HUES6 (cell line): ENCODE measurements around the gene CHCHD4.

Experiments
- H3K27ac ChIP-seq: 2 replicates; pipeline ENCODE4 v1.7.0; 2013; ENCODE audit warnings: low read depth, mild to moderate bottlenecking, low read length, inconsistent platforms
- H3K27me3 ChIP-seq: 2 replicates; pipeline ENCODE4 v1.6.1; 2013; ENCODE audit warnings: low read length; ENCODE audit not compliant: control insufficient read depth, insufficient read depth
- H3K36me3 ChIP-seq: 2 replicates; pipeline ENCODE4 v1.6.1; 2013; ENCODE audit warnings: low read length; ENCODE audit not compliant: control insufficient read depth, insufficient read depth
- H3K4me1 ChIP-seq: 2 replicates; pipeline ENCODE4 v1.6.1; 2013; ENCODE audit warnings: low read length; ENCODE audit not compliant: control insufficient read depth, insufficient read depth
- H3K4me3 ChIP-seq: 2 replicates; pipeline ENCODE4 v1.5.1; 2013; ENCODE audit warnings: low read depth, low read length
- H3K9ac ChIP-seq: one replicate; pipeline ENCODE4 v1.6.1; 2013; ENCODE audit warnings: mild to moderate bottlenecking, low read length
- H3K9me3 ChIP-seq: 2 replicates; pipeline ENCODE4 v1.6.1; 2013; ENCODE audit warnings: low read depth, low read length; ENCODE audit not compliant: control insufficient read depth, insufficient read depth

Gene CHCHD4

DNA sequence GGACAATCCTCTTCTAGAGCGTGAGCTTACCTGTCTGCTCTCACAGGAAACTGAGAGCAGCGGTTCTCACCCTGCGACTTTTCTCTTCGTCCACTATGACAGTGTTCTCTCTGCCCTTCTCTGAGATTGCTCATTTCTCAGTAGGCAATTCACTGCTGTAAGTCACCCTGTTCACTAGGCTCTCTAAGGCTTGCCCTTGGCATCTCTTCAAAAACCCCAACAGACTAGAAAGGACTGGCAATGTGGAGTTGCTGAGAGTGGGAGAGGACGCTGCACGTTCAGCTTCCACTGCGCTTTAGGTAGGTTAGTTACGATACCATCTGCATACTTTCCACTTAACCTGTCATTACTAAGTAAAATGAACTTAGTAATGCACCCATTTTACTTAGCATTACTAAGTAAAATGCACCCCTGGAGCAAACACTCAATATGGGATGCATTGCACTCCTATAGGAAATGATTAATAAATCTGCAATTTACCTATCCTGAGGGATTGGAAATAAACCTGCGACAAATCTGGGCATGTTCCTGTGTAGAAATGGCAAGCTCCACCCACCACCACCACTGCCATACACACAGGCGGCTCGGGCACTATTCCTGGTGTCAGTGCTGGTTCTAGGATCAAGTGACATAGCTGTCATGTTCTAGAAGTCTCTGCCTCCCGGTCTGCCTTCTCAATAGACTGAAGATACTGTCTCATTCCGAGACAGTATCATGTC, 32.3 kb upstream of the CHCHD4 start:
- Histone ChIP-seq H3K9me3 (peaks cover 6% of the 10 kb centered on the region; the same call in 1 of the 2 replicates), H3K27ac (no peak overlapping the region), H3K36me3 (peaks cover 93% of the 10 kb centered on the region), H3K4me1 (no peaks in the 10 kb centered on the region; the same call in 1 of the 2 replicates), H3K4me3 (no peak overlapping the region), H3K27me3 (no peaks in the 10 kb centered on the region), H3K9ac (no peak overlapping the region)

DNA sequence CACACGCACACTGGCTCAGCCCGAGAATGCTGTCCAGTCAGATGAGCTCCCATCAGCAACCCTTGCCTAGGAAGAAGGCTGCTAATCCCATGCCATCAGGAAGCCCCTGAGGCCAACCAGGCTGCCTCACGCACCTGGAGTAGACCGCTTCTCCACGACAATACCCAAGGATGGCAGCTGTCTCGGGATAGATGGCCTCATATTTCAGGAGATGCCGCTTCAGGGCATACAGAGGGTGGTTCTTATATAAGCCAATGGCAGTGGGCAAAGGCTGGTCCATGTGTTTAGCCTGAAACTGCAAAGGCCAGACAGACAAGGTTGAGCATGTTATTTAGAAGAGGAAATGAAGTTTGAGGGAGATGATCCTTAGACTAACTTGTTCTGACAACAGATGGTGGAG, 31.5 kb upstream of the CHCHD4 start:
- no peaks in the 10 kb centered on the region for H3K9me3 ChIP-seq
- H3K4me1 ChIP-seq, result no peaks in the 10 kb centered on the region; the same call in 1 of the 2 replicates
- peaks cover 93% of the 10 kb centered on the region for H3K36me3 ChIP-seq
- no peak overlapping the region for H3K4me3 ChIP-seq
- H3K9ac ChIP-seq, result no peak overlapping the region
- H3K27ac ChIP-seq, result no peak overlapping the region
- no peaks in the 10 kb centered on the region for H3K27me3 ChIP-seq

DNA sequence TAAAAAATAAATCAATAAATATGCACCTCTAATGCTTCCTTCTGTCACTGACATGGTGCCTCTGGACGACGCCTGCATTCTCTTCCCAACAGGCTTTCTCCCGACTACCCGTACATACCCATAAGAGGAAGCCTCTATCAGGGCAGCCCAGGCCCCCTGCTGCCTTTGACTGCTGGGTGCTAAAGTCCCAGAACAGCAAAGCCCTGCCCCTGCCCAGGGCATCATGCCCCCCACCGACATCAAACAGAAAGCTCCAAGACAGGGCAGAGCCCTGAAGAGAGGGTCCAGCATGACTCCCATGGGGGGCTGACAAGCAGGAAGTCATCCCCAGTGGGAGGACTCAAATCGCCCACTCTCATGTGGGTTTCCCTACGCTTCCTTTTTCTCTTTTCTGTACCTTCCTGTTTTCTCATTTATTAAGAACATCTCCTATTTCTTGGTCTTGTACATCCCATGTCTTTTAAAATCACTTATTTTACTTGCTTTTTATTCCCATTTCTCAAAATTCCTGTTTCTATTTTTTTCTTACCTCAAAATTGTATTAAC, 30.3 kb upstream of the CHCHD4 start:
- no peak overlapping the region for H3K27ac ChIP-seq
- H3K4me1 ChIP-seq, result no peaks in the 10 kb centered on the region; the same call in 1 of the 2 replicates
- no peaks in the 10 kb centered on the region for H3K9me3 ChIP-seq
- peaks cover 82% of the 10 kb centered on the region for H3K36me3 ChIP-seq
- H3K27me3 ChIP-seq, result no peaks in the 10 kb centered on the region
- H3K4me3 ChIP-seq, result no peak overlapping the region
- H3K9ac ChIP-seq, result no peak overlapping the region

DNA sequence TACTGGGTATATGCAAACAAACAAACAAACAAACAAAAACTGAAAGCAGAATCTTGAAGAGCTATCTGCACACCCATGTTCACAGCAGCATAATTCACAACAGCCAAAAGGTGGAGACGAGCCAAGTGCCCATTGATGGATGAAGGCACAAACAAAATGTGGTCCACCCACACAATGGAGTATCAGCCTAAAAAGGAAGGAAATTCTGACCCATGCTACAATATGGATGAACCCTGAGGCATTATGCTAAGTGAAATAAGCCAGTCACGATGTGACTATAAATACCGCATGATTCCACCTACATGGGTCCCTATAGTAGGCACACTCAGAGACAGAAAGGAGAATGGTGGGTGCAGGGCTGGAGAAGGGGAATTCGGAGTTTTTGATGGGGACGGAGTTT, 29.6 kb upstream of the CHCHD4 start:
- H3K27me3 ChIP-seq, result no peaks in the 10 kb centered on the region
- peaks cover 78% of the 10 kb centered on the region for H3K36me3 ChIP-seq

DNA sequence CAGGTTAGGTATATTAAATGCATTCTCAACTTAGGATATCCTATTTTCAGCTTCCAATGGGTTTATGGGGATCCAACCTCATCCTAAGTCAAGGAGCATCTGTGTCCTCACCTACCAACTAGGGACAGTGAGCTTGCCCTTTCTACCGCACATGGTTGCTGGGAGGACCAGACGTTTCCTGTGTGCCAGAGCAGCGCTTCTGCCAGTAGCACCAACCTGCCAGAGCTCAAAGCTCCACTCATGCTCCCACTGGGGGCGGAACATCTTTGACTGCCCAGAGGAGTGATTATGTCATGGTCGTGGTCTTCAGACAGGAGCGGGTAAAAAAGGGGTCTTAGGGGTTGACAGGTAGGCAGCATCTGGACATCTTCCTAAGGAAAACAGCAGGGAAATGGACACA, 29.0 kb upstream of the CHCHD4 start:
- no peak overlapping the region for H3K9ac ChIP-seq
- peaks cover 2% of the 10 kb centered on the region for H3K4me1 ChIP-seq
- no peaks in the 10 kb centered on the region for H3K9me3 ChIP-seq
- peaks cover 74% of the 10 kb centered on the region for H3K36me3 ChIP-seq
- H3K27ac ChIP-seq, result no peak overlapping the region
- H3K27me3 ChIP-seq, result no peaks in the 10 kb centered on the region
- H3K4me3 ChIP-seq, result no peak overlapping the region

More for the DNA sequence above, 29.6 kb upstream of the CHCHD4 start:
- H3K9ac ChIP-seq, result no peak overlapping the region
- H3K4me1 ChIP-seq, result no peaks in the 10 kb centered on the region; the same call in 1 of the 2 replicates
- no peaks in the 10 kb centered on the region for H3K9me3 ChIP-seq
- H3K4me3 ChIP-seq, result no peak overlapping the region
- H3K27ac ChIP-seq, result no peak overlapping the region

- Histone ChIP-seq H3K36me3 (peaks cover 74% of the 10 kb centered on the region), H3K9me3 (no peaks in the 10 kb centered on the region), H3K9ac (no peak overlapping the region), H3K4me3 (no peak overlapping the region), H3K27me3 (no peaks in the 10 kb centered on the region), H3K4me1 (peaks cover 9% of the 10 kb centered on the region), H3K27ac (no peak overlapping the region)
These were observed 28.3 kb upstream of the CHCHD4 start for GRCh38 chr3:14152963-14153355.

- Histone ChIP-seq H3K9me3 (no peaks in the 10 kb centered on the region), H3K27me3 (no peaks in the 10 kb centered on the region), H3K9ac (no peak overlapping the region), H3K36me3 (peaks cover 74% of the 10 kb centered on the region), H3K27ac (no peak overlapping the region), H3K4me1 (peaks cover 13% of the 10 kb centered on the region), H3K4me3 (no peak overlapping the region)
These were observed 27.7 kb upstream of the CHCHD4 start for GRCh38 chr3:14152233-14152962.

GRCh38 chr3:14151471-14152083, 26.9 kb upstream of the CHCHD4 start:
- Histone ChIP-seq H3K4me3 (no peak overlapping the region), H3K36me3 (peaks cover 74% of the 10 kb centered on the region), H3K27me3 (no peaks in the 10 kb centered on the region), H3K27ac (no peak overlapping the region), H3K9me3 (no peaks in the 10 kb centered on the region), H3K4me1 (peaks cover 13% of the 10 kb centered on the region), H3K9ac (no peak overlapping the region)

DNA sequence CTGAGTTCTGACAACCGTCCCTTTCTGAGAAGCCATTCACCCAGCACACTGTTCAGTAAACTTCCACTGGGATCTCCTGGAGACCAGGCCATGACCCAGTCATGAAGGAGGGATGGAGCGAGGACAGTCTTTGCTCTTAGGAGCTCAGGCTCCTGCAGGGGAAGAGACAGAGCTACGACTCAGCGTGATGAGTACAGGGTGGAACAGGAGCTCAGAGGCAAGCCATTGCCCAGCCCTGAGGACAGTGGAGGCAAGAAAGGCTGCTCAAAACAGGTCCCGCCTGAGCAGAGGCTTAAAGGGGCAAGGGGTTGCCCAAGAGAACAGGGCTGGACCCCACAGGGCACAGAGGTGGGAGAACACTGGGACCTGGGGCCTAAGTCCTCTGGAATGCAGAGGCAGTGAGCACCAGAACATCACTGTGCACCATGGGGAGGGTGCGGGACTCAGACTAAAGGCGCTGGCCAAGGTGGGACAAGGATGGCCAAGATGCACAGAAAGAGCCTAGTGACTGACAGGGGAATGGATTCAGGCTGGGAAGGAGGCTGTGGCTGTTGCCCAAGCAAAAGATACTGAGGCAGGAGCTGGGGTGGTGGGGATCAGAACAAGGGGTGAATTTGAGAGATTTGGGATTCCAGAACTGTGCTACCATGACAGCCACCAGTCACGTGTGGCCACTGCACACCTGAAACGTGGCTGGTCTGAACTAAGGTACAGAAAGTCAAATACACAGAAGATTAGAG, 26.0 kb upstream of the CHCHD4 start:
- H3K9me3 ChIP-seq, result no peaks in the 10 kb centered on the region
- no peaks in the 10 kb centered on the region for H3K27me3 ChIP-seq
- H3K36me3 ChIP-seq, result peaks cover 74% of the 10 kb centered on the region
- no peak overlapping the region for H3K9ac ChIP-seq
- H3K4me1 ChIP-seq, result peaks cover 13% of the 10 kb centered on the region
- H3K27ac ChIP-seq, result no peak overlapping the region
- H3K4me3 ChIP-seq, result no peak overlapping the region

DNA sequence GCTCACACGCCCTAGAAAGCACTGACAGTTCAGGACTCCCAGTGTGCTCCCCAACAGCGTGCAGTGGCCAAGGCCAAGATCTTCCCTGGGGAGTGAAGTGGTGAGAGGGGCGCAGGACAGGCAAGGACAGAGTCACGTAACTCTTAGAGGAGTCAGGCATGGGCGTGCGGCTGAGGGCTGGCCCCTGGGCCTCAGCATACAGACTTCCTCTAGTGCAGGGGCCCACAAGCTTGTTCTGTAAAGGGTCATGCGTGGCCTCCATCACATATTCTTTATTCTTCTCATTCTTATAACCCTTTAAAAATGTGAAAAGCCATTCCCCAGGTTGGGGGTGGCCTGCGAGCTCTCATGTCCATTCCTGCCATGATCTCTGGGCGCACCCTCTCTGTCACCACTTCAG, 25.4 kb upstream of the CHCHD4 start:
- H3K36me3 ChIP-seq, result peaks cover 79% of the 10 kb centered on the region
- H3K9ac ChIP-seq, result no peak overlapping the region
- no peaks in the 10 kb centered on the region for H3K9me3 ChIP-seq
- no peak overlapping the region for H3K27ac ChIP-seq
- H3K27me3 ChIP-seq, result no peaks in the 10 kb centered on the region
- H3K4me3 ChIP-seq, result no peak overlapping the region
- peaks cover 17% of the 10 kb centered on the region for H3K4me1 ChIP-seq
